ENCODE results near the gene WNT7B. TPM values are rescaled to one million over a fixed set of nuclear protein-coding genes. Genes with fewer than 3 reads are reported as not detected.
A peak's percentile ranks its signal among the peaks of the same experiment; 100 is the strongest.

WNT7B gene
- total RNA-seq, 4 donors from 2014 or later = 0.41 TPM; not detected in 3

DNA sequence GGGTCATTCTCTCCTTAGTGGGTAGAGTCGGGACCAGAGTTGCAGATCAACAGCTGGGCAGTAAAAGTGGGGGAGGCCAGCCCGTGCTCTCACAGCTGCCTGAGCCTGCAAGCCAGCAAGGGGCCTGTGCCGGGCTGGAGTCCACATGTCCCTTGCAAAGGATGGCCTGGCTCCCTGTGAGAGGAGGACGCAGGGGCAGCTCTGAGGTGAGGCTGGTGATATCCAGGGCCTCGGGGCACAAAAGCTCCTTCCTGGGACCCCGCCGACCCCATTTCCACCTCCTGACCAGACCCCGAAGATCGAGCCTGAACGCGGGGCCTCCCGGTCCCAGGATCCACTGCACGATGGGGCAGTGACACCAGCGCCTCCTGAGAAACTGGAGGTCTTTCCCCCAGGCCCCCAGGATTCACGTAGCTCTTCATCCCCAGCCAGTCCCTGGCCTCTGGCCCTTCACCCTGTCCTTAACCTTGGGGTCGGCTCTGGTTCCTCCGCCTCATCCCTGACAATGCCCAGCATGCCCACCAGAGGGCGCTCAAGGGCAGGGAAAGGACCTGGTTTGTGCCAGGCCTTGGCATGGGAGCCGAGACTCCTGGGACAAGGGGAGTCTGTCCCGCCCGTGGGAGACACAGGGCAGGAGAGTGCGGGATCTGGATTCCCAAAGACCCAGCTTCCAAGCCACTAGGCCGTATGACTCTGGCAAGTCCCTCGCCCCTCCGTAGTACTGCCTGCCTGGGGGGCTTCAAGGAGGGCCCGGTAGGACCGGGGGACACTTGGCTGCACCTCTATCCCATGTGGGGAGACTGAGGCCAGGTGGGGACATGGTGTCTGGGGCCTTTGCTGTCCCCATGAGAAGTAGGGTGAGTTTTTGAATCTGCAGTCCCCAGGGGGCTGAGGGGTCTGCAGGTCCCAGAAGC lies 17.8 kb upstream of the WNT7B start:
- Histone ChIP-seq H3K36me3 (no peaks in the 10 kb centered on the region), H3K4me1 (peaks cover 0 to 24% of the 10 kb centered on the region in 2 donors), H3K27me3 (no peaks in the 10 kb centered on the region), H3K27ac (peak overlapping the region in 1 of 2 donors; percentile 75), H3K4me3 (no peak overlapping the region), H3K9me3 (no peaks in the 10 kb centered on the region)
- no peak for TF ChIP-seq POLR2A (IDR thresholded peaks at IDR 0.05)
- TF ChIP-seq, protein P1, sequence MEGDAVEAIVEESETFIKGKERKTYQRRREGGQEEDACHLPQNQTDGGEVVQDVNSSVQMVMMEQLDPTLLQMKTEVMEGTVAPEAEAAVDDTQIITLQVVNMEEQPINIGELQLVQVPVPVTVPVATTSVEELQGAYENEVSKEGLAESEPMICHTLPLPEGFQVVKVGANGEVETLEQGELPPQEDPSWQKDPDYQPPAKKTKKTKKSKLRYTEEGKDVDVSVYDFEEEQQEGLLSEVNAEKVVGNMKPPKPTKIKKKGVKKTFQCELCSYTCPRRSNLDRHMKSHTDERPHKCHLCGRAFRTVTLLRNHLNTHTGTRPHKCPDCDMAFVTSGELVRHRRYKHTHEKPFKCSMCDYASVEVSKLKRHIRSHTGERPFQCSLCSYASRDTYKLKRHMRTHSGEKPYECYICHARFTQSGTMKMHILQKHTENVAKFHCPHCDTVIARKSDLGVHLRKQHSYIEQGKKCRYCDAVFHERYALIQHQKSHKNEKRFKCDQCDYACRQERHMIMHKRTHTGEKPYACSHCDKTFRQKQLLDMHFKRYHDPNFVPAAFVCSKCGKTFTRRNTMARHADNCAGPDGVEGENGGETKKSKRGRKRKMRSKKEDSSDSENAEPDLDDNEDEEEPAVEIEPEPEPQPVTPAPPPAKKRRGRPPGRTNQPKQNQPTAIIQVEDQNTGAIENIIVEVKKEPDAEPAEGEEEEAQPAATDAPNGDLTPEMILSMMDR (IDR thresholded peaks at IDR 0.05) = peak; percentile 97 to 99 (median 98)
- intact Hi-C loops (cut with DNase I; ENCODE audit: low total_unique reads) = loop anchor here (10.0 kb wide), 1 partner anchor 330 kb away; no protein-coding TSS in a partner anchor
- peak; percentile 83 to 86 for DNase-seq

- Histone ChIP-seq H3K27me3 (no peaks in the 10 kb centered on the region), H3K4me3 (no peak overlapping the region), H3K27ac (no peak overlapping the region), H3K9me3 (no peaks in the 10 kb centered on the region), H3K4me1 (peaks cover 0 to 24% of the 10 kb centered on the region in 2 donors), H3K36me3 (no peaks in the 10 kb centered on the region)
- DNase-seq = no peak
- intact Hi-C loops (cut with DNase I; ENCODE audit: low total_unique reads) = loop anchor here (10.0 kb wide), 1 partner anchor 331 kb away; no protein-coding TSS in a partner anchor
- TF ChIP-seq, protein P1 (IDR thresholded peaks at IDR 0.05) = no peak
- TF ChIP-seq POLR2A (IDR thresholded peaks at IDR 0.05) = no peak
Measured at GRCh38 chr22:45993841-45994240, 16.9 kb upstream of the WNT7B start.

DNA sequence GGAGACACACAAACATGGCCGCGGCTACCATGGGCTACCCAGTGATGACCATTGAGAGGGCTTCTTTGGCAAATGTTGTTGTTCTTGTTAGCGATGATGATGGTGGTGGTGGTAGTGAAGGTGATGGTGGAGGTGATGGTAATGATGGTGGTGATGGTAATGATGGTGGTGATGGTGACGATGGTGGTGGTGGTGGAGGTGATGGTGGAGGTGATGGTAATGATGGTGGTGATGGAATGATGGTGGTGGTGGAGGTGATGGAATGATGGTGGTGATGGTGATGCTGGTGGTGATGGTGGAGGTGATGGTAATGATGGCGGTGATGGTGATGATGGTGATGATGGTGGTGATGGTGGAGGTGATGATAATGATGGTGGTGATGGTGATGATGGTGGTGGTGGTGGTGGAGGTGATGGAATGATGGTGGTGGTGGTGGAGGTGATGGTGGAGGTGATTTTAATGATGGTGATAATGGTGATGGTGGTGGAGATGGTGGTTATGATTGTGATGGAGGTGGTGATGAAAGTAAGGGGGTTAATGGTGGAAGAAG lies 16.3 kb upstream of the WNT7B start:
- Histone ChIP-seq H3K4me1 (peaks cover 0 to 22% of the 10 kb centered on the region in 2 donors), H3K9me3 (no peaks in the 10 kb centered on the region), H3K36me3 (no peaks in the 10 kb centered on the region), H3K27ac (no peak overlapping the region), H3K4me3 (no peak overlapping the region), H3K27me3 (no peaks in the 10 kb centered on the region)
- DNase-seq = no peak
- no peak for TF ChIP-seq POLR2A (IDR thresholded peaks at IDR 0.05)
- TF ChIP-seq, protein P1 (IDR thresholded peaks at IDR 0.05) = no peak
- intact Hi-C loops (cut with DNase I; ENCODE audit: low total_unique reads) = loop anchor here (10.0 kb wide), 1 partner anchor 332 kb away; no protein-coding TSS in a partner anchor

DNA sequence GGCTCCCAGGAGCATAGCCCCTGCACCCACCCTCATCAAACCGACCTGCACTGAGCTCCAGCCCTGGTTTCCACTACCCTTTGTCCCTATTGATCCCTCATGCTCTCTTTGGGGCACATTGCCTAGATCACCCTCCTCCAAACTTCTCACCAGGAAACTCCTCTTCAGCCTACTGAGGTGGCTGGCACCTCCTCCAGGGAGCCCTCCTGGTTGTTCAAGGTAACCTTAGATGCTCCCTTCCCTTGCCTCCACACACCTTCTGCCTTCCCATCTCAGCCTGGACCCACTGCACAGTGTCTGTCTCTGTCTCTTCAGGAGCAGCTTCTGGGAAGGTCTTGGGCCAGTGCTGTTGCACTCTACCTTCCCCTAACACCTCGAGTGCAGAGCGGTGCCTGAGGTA lies 15.8 kb upstream of the WNT7B start:
- DNase-seq = no peak
- no peaks in the 10 kb centered on the region for H3K9me3 ChIP-seq
- TF ChIP-seq POLR2A (IDR thresholded peaks at IDR 0.05) = no peak
- intact Hi-C loops (cut with DNase I; ENCODE audit: low total_unique reads) = loop anchor here (10.0 kb wide), 1 partner anchor 332 kb away; no protein-coding TSS in a partner anchor
- H3K36me3 ChIP-seq = no peaks in the 10 kb centered on the region
- no peaks in the 10 kb centered on the region for H3K27me3 ChIP-seq
- no peak overlapping the region for H3K27ac ChIP-seq
- H3K4me3 ChIP-seq = no peak overlapping the region
- peaks cover 0 to 17% of the 10 kb centered on the region in 2 donors for H3K4me1 ChIP-seq

GRCh38 chr22:45991098-45991497 lies 14.1 kb upstream of the WNT7B start:
- no peak for DNase-seq
- intact Hi-C loops (cut with DNase I; ENCODE audit: low total_unique reads) = loop anchor here (10.0 kb wide), 1 partner anchor 334 kb away; no protein-coding TSS in a partner anchor
- no peak overlapping the region for H3K4me3 ChIP-seq
- H3K27me3 ChIP-seq = no peaks in the 10 kb centered on the region
- H3K9me3 ChIP-seq = no peaks in the 10 kb centered on the region
- H3K36me3 ChIP-seq = no peaks in the 10 kb centered on the region
- H3K4me1 ChIP-seq = peaks cover 0 to 4% of the 10 kb centered on the region in 2 donors
- no peak for TF ChIP-seq POLR2A (IDR thresholded peaks at IDR 0.05)
- TF ChIP-seq, protein P1 (IDR thresholded peaks at IDR 0.05) = no peak
- no peak overlapping the region for H3K27ac ChIP-seq
